Ishikawa (cell line): ENCODE measurements around the gene LRRC14B.

Experiments used
- CEBPB ChIP-seq: IDR thresholded peaks from 2 replicates; pipeline ENCODE4 v1.6.1; 2012
- EGR1 ChIP-seq: IDR thresholded peaks from 2 replicates; pipeline ENCODE4 v1.6.1; 2012
- FOXM1 ChIP-seq: IDR thresholded peaks from 2 replicates; pipeline ENCODE4 v1.6.1; 2012; ENCODE audit warnings: low read depth, borderline replicate concordance
- RAD21 ChIP-seq: IDR thresholded peaks from 2 replicates; pipeline ENCODE4 v1.6.1; 2012; ENCODE audit warnings: low read depth
- TAF1 ChIP-seq: IDR thresholded peaks from 2 replicates; pipeline ENCODE4 v1.6.1; 2012; ENCODE audit warnings: low read depth, mild to moderate bottlenecking
- TCF12 ChIP-seq: IDR thresholded peaks from 2 replicates; pipeline ENCODE4 v1.6.1; 2012; ENCODE audit warnings: low read depth
- YY1 ChIP-seq: IDR thresholded peaks from 2 replicates; pipeline ENCODE4 v1.6.1; 2012; ENCODE audit warnings: low read depth
- TF ChIP-seq, protein P1 (sequence below): IDR thresholded peaks from 2 replicates; pipeline ENCODE4 v1.6.1; 2012

DNA sequence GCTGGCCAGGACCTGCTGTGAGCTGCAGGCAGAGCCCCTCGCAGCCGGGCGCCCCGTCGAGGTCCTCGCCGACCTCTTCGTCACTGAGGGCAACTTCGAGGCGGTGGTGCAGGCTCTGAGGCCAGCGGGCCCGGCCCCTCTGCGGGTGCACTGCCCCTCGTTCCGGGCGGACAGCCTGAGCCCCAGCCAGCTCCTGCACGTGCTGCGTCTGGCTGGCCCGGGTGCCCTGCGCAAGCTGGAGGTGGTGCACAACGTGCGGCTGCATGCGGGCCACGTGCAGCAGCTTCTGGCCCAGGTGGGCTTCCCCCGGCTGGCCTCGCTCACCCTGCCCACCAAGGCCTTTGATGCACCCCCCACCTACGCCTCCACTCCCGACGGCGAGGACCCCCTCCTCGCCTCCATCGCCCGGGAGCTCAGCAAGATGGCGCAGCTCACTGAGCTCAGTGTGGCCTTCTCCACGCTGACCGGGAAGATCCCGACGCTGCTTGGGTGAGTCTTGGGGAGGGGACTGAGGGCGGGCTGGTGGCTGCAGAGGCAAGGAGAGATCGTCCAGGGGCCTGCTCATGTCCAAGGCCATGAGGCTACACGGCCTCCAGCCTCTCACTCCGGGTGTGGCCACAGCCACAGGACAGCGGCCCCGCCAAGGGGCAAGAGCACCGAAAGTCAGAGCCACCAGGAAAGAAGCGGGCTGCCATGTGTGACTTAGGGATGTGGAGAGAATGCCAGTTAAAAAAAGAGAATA is 825 bp downstream of the LRRC14B start:
- TF ChIP-seq TCF12: no peak
- TF ChIP-seq YY1: no peak
- TF ChIP-seq CEBPB: no peak
- no peak for TF ChIP-seq RAD21
- no peak for TF ChIP-seq TAF1
- no peak for TF ChIP-seq FOXM1
- no peak for TF ChIP-seq EGR1
- TF ChIP-seq, protein P1, sequence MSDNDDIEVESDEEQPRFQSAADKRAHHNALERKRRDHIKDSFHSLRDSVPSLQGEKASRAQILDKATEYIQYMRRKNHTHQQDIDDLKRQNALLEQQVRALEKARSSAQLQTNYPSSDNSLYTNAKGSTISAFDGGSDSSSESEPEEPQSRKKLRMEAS: no peak
